GM21367 (cell line): ENCODE results near the gene TNIP2.
A peak's percentile ranks its signal among the peaks of the same experiment; 100 is the strongest.

Experiments used
- ATAC-seq: cut with Tn5 transposase; IDR thresholded peaks from one replicate; pipeline ENCODE4 v1.9.1; 2021; ENCODE audit not compliant: unreplicated experiment

The TNIP2 gene

DNA sequence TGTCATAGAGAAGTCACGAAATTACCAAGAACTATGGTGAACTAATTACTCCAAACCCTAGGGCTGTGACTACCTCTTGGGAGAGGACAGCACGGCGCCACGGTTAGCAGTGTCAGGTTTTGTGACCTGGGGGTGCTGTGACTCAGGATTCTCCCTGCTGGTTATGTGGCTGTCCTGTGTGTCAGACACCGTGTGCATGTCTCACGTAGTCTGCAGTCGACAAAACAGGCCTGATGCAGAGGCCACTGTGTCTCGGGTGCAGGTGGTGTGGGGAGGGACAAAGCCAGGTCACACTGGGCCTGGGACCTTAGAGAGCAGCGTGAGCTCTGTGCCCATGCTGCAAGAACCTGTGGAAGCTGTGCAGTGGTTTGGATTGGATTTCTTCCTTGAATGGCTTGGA lies 34.1 kb downstream of the TNIP2 start:
- no peak for ATAC-seq

DNA sequence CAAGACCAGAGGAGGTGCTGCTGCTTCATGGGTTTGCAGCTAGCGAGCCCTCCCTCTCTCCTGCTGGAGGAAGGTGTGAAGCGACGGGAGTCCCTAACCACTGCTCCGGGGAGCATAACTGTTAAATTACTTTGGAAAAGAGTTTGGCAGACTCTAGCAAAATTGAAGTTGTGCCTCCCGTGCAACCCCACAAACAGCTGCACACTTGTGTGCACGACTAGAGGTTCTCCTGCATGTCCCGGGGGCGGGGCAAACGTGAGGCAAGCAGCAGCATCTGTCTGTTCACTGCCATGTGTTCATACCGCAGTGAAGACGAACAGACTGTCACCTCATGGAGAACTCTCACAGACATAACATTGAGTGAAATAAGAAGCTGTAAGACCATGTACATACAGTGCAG lies 34.5 kb downstream of the TNIP2 start:
- no peak for ATAC-seq

DNA sequence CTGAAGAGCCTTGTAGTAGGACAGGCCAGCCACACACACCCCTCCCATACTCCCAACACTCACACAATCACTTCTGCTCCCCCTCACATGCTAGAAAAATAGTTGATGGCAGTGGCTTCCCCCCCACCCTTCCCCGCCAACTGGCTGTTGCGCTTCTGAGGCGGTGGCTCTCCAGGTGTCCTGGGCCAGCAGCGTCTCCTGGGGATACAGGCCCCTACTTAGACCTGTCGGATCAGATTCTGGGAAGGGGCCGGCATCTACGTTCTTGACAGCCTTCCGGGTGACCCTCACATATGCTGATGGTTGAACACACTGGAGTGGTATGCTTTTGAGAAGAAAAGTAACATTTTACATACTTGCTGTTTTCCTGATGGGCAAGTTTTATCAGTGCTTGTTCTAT lies 39.9 kb downstream of the TNIP2 start:
- no peak for ATAC-seq

DNA sequence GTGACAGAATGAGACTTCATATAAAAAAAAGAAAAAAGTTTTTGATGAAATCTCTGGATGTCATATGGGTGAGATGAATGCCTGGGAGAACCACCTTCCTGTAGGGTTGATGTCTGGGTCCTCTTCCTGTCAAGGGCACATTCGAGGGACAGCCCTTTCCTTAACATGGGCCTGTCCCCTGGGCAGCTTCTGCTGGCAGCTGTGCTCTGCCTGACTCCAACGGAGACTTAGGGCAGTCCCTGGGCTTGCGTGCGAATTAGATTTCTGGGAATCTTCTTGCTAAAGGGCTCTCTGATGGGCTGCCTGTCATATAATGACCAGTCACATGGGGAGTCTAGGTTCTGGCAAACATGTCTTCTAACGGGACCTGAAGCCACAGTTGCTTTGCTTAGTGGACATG lies 40.7 kb downstream of the TNIP2 start:
- no peak for ATAC-seq

DNA sequence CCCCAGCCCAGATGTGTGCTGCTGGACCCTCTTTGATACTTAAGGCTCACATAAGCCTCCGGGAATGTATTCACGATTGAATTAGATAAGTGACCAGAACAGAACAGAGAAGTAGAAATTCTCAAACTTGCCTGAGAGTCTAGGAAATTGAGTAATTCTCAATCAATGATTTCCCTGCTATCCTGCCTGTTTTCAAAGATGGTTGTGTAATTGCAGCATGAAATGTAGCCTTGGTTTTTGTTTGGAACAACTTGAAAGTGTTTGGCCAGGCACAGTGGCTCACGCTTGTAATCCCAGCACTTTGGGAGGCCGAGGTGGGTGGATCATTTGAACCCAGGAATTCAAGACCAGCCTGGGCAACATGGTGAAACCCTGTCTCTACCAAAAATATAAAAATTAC lies 41.2 kb downstream of the TNIP2 start:
- ATAC-seq: no peak

DNA sequence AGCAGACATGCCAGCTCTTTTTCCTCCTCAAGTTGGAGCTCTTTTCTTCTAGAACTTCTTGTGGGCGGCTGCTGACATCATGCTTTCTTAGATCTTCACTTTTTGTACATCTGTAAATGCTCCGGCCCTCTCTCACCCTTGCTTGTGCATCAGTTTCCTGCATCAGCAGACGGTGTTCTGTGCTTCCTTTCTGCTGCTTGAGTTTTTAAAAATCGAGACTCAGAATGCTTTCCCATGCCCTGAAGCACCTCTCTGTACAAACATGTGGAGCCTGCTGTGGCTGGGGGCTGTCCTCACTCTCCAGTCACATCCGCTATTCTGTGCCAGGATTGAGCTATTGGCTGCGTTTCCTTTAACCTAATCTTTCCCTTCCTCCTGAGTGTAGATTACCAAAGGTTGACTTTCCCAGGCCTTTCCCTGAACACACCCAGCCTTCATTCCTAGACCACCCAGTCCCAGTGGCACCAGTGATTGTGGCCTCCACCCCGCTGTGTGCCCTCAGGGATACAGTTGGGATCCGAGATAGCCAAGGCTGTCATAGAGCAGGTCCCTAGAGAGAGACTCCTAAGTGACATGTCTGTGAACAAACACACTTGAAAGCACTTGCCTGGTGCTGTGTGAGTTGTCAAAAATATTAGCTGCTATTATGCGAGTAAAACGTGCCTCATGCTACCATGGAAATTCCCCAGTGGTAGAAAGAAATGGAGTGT lies 41.9 kb downstream of the TNIP2 start:
- no peak for ATAC-seq

DNA sequence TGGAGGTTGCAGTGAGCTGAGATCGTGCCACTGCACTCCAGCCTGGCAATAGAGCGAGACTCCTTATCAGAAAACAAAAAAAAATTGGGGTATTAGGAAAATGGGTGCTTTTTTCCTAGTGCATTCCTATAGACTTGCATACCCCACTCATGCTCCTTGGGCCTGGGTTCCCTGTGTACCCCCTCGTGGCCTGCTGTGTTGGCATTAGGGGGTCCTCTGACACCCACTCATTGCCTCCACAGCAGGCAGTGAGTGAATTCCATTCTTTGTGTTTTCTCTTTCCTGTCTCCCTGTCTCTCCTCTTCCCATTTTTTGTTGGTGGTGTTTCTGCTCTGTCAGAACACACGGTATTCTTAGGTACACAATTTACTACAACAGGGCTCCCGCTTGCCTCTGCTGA lies 42.8 kb downstream of the TNIP2 start:
- ATAC-seq: no peak

DNA sequence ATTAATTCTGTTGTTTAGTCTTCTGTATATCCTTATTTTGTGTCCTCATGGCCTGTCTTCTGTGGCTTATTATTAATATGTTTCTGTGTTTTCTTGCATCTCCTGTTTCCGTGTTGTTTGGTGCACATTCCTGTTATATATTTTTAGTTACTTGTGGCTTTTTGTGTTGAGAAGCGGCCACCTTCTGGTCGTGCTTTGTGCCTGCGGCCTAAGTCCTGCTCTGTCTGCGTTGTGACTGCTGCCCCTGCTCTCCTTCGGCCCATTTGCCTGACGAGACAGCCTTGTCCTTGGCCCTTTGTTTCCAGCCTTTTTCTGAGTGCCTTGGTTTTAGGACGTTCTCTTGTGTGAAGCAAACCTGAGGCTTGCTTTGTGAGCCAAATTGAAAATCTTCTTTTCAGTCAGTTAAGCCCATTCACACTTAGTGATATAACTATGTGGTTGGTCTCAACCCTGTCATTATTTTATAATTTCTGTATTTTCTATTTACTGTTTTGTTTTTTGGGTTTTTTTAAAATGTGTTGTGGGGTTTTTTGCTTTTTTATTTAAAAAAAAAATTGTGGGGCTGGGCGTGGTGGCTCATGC lies 43.8 kb downstream of the TNIP2 start:
- ATAC-seq: no peak

DNA sequence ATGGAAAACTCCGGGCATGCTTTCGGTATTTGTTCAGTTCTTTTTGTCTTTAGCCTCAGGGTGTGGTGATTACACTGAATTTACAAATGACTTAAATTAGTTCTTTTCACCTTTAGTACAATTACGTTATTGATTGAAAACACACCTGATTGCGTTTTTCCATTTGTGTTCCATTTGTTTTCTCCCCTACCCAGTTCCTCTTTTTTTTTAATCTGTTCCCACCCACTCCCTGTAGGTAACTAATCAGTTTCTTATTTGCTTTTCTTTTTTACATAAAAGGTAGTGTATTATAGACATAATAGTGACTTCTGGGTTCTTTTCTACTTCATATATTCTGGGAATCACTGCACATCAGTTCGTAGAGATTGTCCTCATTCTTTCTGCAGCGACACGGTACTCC lies 53.4 kb downstream of the TNIP2 start:
- ATAC-seq: no peak

DNA sequence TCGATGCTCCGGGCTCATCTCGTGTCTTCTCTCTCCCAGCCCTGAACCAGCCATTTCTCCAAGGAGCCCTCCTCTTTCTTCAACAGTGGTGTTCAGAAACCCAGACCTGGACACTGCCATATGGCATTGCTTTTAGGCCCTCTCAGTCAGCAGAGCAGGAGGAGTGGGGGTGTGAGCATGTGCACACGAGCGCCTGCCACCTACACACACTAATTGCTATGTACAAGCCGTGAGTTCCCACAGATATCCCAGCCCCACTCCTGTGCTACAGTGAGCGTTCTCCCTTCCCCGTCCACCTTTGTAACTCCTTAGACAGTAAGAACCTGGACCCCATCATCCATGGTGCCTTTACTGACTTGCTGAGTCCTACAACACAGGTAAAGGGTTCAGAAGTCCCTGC lies 53.8 kb downstream of the TNIP2 start:
- ATAC-seq: no peak

DNA sequence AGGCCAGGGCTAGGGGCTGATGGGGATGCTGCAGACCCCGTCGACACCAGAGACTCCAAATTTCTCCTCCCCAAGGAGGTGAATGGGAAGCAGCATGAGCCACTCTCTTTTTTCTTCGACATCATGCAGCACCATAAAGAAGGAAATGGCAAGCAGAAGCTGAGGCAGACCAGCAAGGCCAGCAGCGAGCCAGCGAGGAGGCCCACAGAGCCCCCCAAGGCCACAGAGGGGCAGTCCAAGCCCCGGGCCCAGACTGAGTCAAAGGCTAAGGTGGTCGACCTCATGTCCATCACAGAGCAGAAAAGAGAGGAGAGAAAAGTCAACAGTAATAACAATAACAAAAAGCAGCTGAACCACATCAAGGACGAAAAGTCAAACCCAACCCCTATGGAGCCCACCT lies 56.1 kb downstream of the TNIP2 start:
- no peak for ATAC-seq

DNA sequence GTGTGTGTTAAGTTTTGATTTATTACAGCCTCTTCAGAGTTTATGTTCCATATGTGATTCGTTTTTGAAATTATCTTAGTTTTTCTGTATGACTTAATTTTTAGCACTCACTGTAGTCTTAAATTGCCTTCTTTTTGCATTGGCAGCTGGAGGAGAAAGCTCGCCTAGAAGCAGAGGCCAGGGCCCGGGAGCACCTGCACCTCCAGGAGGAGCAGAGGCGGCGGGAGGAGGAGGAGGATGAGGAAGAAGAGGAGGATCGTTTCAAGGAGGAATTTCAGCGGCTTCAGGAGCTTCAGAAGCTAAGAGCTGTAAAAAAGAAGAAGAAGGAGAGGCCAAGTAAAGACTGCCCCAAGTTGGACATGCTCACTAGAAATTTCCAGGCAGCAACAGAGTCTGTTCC lies 56.6 kb downstream of the TNIP2 start:
- ATAC-seq: no peak

DNA sequence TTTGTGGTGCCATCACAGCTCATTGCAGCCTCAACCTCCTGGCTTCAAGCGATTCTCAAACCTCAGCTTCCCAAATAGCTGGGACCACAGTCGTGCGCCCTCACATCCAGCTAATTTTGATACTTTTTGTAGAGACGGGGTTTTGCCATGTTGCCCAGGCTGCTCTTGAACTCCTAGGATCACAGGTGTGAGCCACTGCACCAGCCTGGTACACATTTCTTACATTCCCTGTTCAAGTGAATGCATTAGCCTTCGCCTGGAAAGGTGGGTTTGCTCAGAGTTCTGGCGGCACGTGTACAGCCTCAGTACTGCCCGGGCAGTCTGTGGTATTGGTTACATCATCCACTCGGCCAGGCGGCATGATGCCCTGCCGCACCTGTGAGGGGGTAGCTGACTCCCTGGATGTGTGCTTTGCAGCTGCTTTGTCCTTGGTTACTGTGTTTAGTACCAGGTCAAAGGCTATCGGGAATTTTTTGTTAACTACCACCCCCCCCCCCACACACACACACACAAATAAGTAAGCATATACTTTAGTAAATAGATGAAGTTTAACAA lies 57.1 kb downstream of the TNIP2 start:
- no peak for ATAC-seq

DNA sequence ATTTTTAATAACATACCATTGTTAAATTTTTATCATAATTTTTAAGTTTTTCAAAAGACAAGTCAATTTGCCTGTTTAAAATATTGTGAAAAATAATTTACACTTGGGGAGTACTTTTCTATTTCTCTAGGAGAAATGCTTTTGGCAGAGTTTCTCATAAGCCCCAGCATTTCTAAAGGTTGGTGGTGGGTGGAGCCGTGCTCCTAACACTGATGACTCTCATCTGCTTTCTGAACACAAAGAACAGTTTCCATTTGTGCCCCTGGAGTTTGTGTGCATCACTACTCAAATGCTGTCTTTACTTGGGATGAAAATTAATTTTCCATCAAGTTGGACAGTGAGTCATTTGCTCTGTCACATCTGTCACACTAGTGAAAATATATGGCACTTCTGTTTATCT lies 57.6 kb downstream of the TNIP2 start:
- no peak for ATAC-seq

DNA sequence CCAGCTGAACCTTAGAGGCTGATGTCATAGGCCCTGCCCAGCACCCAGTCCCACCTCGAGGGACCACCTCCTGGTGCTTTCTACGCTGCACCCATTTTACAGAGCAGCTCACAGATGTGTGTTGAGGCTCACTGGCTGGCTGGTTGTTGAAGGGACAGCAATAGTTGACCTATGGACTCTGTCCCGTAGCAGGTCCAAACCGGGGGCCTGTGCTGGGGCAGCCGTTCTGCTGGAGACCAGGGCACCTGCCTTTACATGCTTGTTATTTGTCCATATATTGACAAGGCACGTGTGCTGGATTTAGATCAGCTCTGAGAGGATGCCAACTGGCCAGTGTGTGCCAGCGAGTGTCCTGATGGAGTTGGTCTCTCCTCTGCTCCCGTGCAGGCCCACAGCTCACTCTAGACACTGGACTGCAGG lies 58.1 kb downstream of the TNIP2 start:
- ATAC-seq: no peak

DNA sequence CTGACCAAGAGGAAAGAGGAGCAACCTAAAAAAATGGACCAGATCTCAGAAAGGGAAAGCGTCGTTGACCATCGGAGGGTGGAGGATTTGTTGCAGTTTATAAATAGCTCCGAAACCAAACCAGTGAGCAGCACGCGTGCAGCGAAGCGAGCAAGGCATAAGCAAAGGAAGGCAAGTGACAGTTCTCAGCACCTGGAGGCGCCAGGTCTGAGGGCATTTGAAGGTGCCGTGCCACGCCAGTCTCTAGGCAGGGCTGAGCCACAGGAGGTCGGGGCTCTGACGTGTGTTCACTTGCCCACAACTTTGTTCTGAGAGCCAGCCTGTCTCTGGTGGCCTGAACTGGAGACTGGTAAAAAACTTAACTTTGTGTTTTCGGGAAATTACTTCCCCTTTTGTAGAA lies 59.7 kb downstream of the TNIP2 start:
- peak; percentile 85 for ATAC-seq

DNA sequence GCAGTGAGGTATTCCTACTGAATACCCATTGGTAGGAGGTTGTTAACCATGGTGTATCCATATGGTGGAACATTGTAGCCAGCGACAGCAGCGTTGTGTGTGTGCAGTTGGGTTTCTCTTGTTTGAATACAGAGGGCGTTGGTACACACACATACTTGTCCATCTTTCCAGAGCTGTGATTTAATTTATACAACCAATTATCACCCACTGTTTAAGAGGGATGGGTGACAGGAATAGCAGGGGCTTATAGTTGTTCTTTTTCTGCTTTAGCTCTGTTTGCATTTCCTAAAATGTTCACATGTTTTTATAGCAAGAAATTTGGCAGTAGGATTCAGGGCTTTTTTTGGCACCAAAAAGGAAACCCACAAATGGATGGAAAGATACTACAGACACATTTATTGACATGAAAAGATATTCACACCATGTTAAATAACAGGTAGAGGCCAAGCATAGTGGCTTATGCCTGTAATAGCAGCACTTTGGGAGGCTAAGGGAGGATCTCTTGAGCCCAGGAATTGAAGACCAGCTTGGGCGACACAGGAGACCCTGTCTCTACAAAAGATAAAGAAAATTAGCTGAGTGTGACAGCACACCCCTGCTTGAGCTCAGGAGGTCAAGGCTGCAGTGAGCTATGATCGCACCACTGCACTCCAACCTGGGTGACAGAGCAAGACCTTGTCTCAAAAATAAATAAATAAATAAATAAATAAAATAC lies 60.6 kb downstream of the TNIP2 start:
- ATAC-seq: no peak

DNA sequence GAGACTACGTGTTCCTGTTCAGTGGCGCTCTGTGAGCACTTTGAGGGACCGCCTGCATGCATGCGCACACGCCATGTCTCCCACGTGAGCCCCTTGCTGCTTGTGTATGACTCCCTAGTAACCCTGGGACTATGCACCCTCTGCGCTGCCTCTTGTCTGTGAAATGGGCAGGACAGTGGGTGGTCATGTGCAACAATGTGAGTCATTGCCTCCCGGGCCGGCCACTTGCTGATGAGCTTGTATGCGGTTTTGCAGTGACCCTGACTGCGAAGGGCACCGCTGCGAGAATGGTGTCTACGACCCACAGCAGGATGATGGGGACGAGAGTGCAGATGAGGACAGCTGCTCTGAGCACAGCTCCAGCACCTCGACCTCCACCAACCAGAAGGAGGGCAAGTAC lies 61.4 kb downstream of the TNIP2 start:
- no peak for ATAC-seq

DNA sequence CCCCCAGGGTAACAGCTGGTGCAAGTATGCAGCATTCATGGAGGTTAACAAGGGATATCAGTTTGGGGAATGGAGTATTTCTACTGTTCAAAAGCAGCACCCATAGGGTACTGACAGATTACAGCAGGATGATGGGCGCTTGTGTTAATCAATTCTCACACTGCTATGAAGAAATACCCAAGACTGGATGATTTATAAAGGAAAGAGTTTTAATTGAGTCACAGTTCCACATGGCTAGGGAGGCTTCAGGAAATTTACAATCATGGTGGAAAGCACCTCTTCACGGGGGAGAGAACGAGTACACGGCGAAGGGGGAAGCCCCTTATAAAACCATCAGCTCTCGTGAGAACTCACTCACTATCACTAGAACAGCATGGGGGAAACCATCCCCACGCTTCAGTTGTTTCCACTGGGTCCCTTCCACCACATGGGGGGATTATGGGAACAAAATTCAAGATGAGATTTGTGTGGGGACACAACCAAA lies 64.1 kb downstream of the TNIP2 start:
- no peak for ATAC-seq
